Neuronal stem cell (in vitro differentiated cells): ENCODE measurements around the gene KRT16.
"Not testable (repeated sequence)": the region's sequence is repeated elsewhere in the genome, so short reads cannot be mapped to it uniquely, and the experiment has no call there.

ENCODE experiments used
- DNase-seq: peaks from one replicate; pipeline ENCODE4 v3.0.0-alpha.2; 2013; ENCODE audit warnings: low spot score
- H2AFZ ChIP-seq: one replicate; pipeline ENCODE4 v1.6.1; 2013; ENCODE audit warnings: mild to moderate bottlenecking, low read length, inconsistent platforms
- H2AK5ac ChIP-seq: 2 replicates; pipeline ENCODE4 v1.6.1; 2013; ENCODE audit warnings: low read depth, mild to moderate bottlenecking, inconsistent platforms, low read length, moderate library complexity, mixed read lengths
- H2BK120ac ChIP-seq: 2 replicates; pipeline ENCODE4 v1.6.1; 2013; ENCODE audit warnings: low read depth, mild to moderate bottlenecking, inconsistent platforms, low read length, moderate library complexity, mixed read lengths
- H2BK12ac ChIP-seq: one replicate; pipeline ENCODE4 v1.6.1; 2013; ENCODE audit warnings: low read length, inconsistent platforms
- H2BK15ac ChIP-seq: 2 replicates; pipeline ENCODE4 v1.6.1; 2013; ENCODE audit warnings: mild to moderate bottlenecking, low read length, inconsistent platforms, mixed read lengths
- H2BK5ac ChIP-seq: one replicate; pipeline ENCODE4 v1.6.1; 2013; ENCODE audit warnings: inconsistent platforms, mild to moderate bottlenecking, low read length, moderate library complexity
- H3K14ac ChIP-seq: one replicate; pipeline ENCODE4 v1.6.1; 2013; ENCODE audit warnings: low read length, inconsistent platforms
- H3K18ac ChIP-seq: 2 replicates; pipeline ENCODE4 v1.6.1; 2013; ENCODE audit warnings: low read length, inconsistent platforms
- H3K23ac ChIP-seq: 2 replicates; pipeline ENCODE4 v1.6.1; 2013; ENCODE audit warnings: low read depth, mild to moderate bottlenecking, mixed read lengths, low read length, inconsistent platforms; ENCODE audit not compliant: poor library complexity
- H3K27ac ChIP-seq: replicated peaks from 3 replicates; pipeline ENCODE4 v1.5.1; 2013; ENCODE audit warnings: low read length, inconsistent platforms
- H3K27me3 ChIP-seq, 3 experiments: 2 replicates each; pipeline ENCODE4 v1.6.1; 2013; ENCODE audit warnings: low read length in 3 of 3, mild to moderate bottlenecking in 2 of 3, inconsistent platforms in 1 of 3, low read depth in 1 of 3, mixed read lengths in 1 of 3, moderate library complexity in 1 of 3; ENCODE audit not compliant: control insufficient read depth in 3 of 3, insufficient read depth in 3 of 3
- H3K36me3 ChIP-seq, 2 donors: replicated peaks in 1 of 2; 2 replicates each; pipeline ENCODE4 v1.6.1; 2013; ENCODE audit warnings: low read length in 2 of 2; ENCODE audit not compliant: control insufficient read depth in 2 of 2, insufficient read depth in 2 of 2
- H3K4ac ChIP-seq: 2 replicates; pipeline ENCODE4 v1.6.1; 2013; ENCODE audit warnings: inconsistent platforms, mild to moderate bottlenecking, low read length, moderate library complexity
- H3K4me1 ChIP-seq, 2 donors: 1 replicate in 1 of 2; 2 replicates in 1 of 2; pipeline ENCODE4 v1.6.1; 2013; ENCODE audit warnings: low read length in 2 of 2, low read depth in 1 of 2; ENCODE audit not compliant: control insufficient read depth in 2 of 2, insufficient read depth in 1 of 2
- H3K4me2 ChIP-seq: one replicate; pipeline ENCODE4 v1.6.1; 2013; ENCODE audit warnings: mild to moderate bottlenecking, low read length, inconsistent platforms; ENCODE audit not compliant: insufficient read depth, poor library complexity, severe bottlenecking
- H3K4me3 ChIP-seq, 2 donors: 2 replicates each; pipeline ENCODE4 v1.5.1; 2013; ENCODE audit warnings: low read length in 2 of 2, mild to moderate bottlenecking in 2 of 2, inconsistent platforms in 1 of 2, moderate library complexity in 1 of 2
- H3K79me1 ChIP-seq: one replicate; pipeline ENCODE4 v1.6.1; 2013; ENCODE audit warnings: low read depth, mild to moderate bottlenecking, inconsistent platforms, low read length, moderate library complexity
- H3K9ac ChIP-seq: one replicate; pipeline ENCODE4 v1.6.1; 2013; ENCODE audit warnings: mild to moderate bottlenecking, low read depth, low read length, inconsistent platforms; ENCODE audit not compliant: poor library complexity
- H3K9me3 ChIP-seq, 2 donors: replicated peaks in 1 of 2; 2 replicates each; pipeline versions ENCODE3 to v1.6.1; 2013; ENCODE audit warnings: low read length in 2 of 2, mild to moderate bottlenecking in 2 of 2, inconsistent platforms in 1 of 2, low read depth in 1 of 2, mixed read lengths in 1 of 2, moderate library complexity in 1 of 2; ENCODE audit not compliant: control insufficient read depth in 2 of 2, insufficient read depth in 1 of 2
- H4K8ac ChIP-seq: one replicate; pipeline ENCODE4 v1.6.1; 2013; ENCODE audit warnings: low read depth, mild to moderate bottlenecking, inconsistent platforms, low read length, moderate library complexity
- H4K91ac ChIP-seq: one replicate; pipeline ENCODE4 v1.6.1; 2013; ENCODE audit warnings: low read length, low read depth, mild to moderate bottlenecking, inconsistent platforms; ENCODE audit not compliant: poor library complexity
- WGBS, 2 donors: extraction: QIAGEN DNeasy Blood & Tissue Kit; methylation state at CpG; one replicate each; pipeline ENCODE4 v1.1.7; 2013; ENCODE audit warnings: missing lambda C conversion rate in 2 of 2, mixed read lengths in 1 of 2; ENCODE audit not compliant: insufficient read length in 2 of 2, insufficient replicate concordance in 1 of 2; ENCODE audit errors: extremely low coverage in 2 of 2; 5-methylcytosine and 5-hydroxymethylcytosine counted together

KRT16 gene

DNA sequence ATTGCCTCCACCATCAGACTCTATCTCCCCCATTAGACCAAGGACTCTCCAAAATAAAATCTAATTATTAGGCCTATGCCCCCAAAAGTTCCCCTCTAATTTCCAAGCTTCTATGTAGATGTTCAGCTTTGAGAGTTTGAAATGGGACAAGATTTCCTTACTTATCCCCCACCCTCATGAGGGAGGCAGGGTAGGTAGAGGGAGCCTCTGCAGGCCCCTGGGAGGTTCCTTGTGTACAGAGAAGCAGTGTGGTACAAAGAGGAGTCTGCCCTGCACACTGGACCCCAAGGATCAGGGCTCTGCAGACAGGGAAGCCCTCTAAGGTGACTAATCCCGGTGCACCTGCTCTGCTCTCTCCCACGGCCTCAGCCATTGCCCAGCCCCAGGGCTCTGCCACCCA lies 9.3 kb upstream of the KRT16 start:
- no peak overlapping the region for H2BK120ac ChIP-seq
- no peak overlapping the region for H2AFZ ChIP-seq
- no peak overlapping the region for H2AK5ac ChIP-seq
- H3K4ac ChIP-seq, result no peak overlapping the region
- no peak overlapping the region for H4K8ac ChIP-seq
- H4K91ac ChIP-seq, result no peak overlapping the region
- no peak for DNase-seq
- no peaks in the 10 kb centered on the region for H3K36me3 ChIP-seq
- H3K23ac ChIP-seq, result no peak overlapping the region
- no peak overlapping the region for H3K27ac ChIP-seq
- H2BK12ac ChIP-seq, result no peak overlapping the region
- peak overlapping the region; percentile 67 for H2BK15ac ChIP-seq
- H3K9ac ChIP-seq, result no peak overlapping the region
- no peaks in the 10 kb centered on the region for H3K79me1 ChIP-seq
- no peaks in the 10 kb centered on the region for H3K9me3 ChIP-seq
- WGBS, 2 donors, result no CpG with 5 or more reads among the region's 2 CpGs
- no peak overlapping the region for H3K4me3 ChIP-seq
- H3K4me1 ChIP-seq, result peaks cover 0 to 10% of the 10 kb centered on the region in 2 donors
- H3K18ac ChIP-seq, result no peak overlapping the region
- H3K27me3 ChIP-seq, result peaks cover 0 to 4% (median 0%) of the 10 kb centered on the region in 3 experiments
- no peak overlapping the region for H2BK5ac ChIP-seq
- H3K4me2 ChIP-seq, result no peak overlapping the region
- H3K14ac ChIP-seq, result no peak overlapping the region

GRCh38 chr17:41621435-41621817 lies 8.9 kb upstream of the KRT16 start:
- H3K27ac ChIP-seq, H3K14ac ChIP-seq, H2BK120ac ChIP-seq, H3K36me3 ChIP-seq, DNase-seq, H2AK5ac ChIP-seq, H3K4ac ChIP-seq, H3K9me3 ChIP-seq, H3K27me3 ChIP-seq, H3K4me3 ChIP-seq, H2BK5ac ChIP-seq, H3K23ac ChIP-seq, H2AFZ ChIP-seq, H3K79me1 ChIP-seq, H2BK12ac ChIP-seq, H4K8ac ChIP-seq, H3K4me2 ChIP-seq, H3K9ac ChIP-seq, H2BK15ac ChIP-seq, H4K91ac ChIP-seq: not testable (repeated sequence)
- Histone ChIP-seq H3K18ac (peak overlapping the region; percentile 51), H3K4me1 (peaks cover 0 to 13% of the 10 kb centered on the region in 2 donors)
- no CpG with 5 or more reads among the region's 11 CpGs for WGBS, 2 donors

DNA sequence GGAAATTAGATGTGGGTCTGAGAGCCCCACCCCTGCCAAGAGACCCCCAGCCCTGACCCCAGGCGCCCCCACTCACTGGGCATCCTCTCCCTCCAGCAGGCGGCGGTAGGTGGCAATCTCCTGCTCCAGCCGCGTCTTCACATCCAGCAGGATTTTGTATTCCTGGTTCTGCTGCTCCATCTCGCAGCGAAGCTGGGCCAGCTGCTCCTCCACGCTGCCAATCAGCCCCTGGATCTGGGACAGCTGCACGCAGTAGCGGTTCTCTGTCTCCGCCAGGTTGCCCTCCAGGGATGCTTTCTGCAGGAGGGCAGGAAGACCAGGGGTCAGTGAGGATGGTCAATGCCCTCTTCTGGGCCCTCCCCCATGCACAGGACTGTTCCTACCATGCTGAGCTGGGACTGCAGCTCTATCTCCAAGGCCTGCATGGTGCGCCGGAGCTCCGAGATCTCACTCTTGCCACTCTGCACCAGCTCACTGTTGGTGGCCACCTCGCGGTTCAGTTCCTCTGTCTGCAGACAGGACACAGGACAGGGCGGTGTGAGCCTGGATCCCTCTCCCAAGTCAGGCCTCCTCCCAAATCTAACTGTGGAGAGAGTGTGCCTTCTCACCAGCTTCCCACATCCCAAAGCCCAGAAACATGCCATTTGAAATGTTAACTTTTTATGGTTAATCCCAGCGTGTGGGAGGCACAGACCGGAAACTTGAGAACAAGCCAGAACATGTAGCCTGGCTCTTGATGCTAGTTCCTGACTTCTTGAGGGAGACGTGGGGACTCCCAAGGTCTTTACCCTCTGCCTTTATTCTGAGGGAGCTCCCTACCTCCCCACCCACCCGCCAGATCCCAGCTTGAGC lies 8.2 kb upstream of the KRT16 start:
- Histone ChIP-seq H3K9ac (peak overlapping the region; percentile 12), H4K91ac (no peak overlapping the region), H3K14ac (peak overlapping the region; percentile 21), H2AK5ac (peak overlapping the region; percentile 46), H3K9me3 (no peaks in the 10 kb centered on the region), H2BK15ac (peak overlapping the region; percentile 58), H3K23ac (no peak overlapping the region), H3K27ac (no peak overlapping the region), H2BK120ac (no peak overlapping the region), H2AFZ (no peak overlapping the region), H2BK12ac (peak overlapping the region; percentile 84), H3K18ac (peak overlapping the region; percentile 76), H3K4me2 (no peak overlapping the region), H4K8ac (no peak overlapping the region), H2BK5ac (no peak overlapping the region), H3K27me3 (peaks cover 0 to 4% (median 0%) of the 10 kb centered on the region in 3 experiments), H3K4me3 (no peak overlapping the region), H3K36me3 (no peaks in the 10 kb centered on the region), H3K4me1 (peaks cover 0 to 13% of the 10 kb centered on the region in 2 donors), H3K79me1 (no peaks in the 10 kb centered on the region), H3K4ac (no peak overlapping the region)
- no peak for DNase-seq
- WGBS, 2 donors, result no CpG with 5 or more reads among the region's 21 CpGs

- H3K18ac ChIP-seq, H2AFZ ChIP-seq, H4K8ac ChIP-seq, H3K79me1 ChIP-seq, H3K9ac ChIP-seq, H3K9me3 ChIP-seq, H3K4me2 ChIP-seq, H4K91ac ChIP-seq, H2BK5ac ChIP-seq, H3K23ac ChIP-seq, DNase-seq, H2BK120ac ChIP-seq, H3K27me3 ChIP-seq, H3K27ac ChIP-seq, H3K14ac ChIP-seq, H2BK12ac ChIP-seq, H3K4ac ChIP-seq, H3K36me3 ChIP-seq, H2BK15ac ChIP-seq, H3K4me3 ChIP-seq: not testable (repeated sequence)
- H2AK5ac ChIP-seq, result peak overlapping the region; percentile 46
- peaks cover 0 to 14% of the 10 kb centered on the region in 2 donors for H3K4me1 ChIP-seq
- WGBS, 2 donors, result no CpG with 5 or more reads among the region's 6 CpGs
Measured at GRCh38 chr17:41619927-41620582, 7.5 kb upstream of the KRT16 start.
